ENCODE results near the gene OSBPL9.
A peak's percentile ranks its signal among the peaks of the same experiment; 100 is the strongest.

DNA sequence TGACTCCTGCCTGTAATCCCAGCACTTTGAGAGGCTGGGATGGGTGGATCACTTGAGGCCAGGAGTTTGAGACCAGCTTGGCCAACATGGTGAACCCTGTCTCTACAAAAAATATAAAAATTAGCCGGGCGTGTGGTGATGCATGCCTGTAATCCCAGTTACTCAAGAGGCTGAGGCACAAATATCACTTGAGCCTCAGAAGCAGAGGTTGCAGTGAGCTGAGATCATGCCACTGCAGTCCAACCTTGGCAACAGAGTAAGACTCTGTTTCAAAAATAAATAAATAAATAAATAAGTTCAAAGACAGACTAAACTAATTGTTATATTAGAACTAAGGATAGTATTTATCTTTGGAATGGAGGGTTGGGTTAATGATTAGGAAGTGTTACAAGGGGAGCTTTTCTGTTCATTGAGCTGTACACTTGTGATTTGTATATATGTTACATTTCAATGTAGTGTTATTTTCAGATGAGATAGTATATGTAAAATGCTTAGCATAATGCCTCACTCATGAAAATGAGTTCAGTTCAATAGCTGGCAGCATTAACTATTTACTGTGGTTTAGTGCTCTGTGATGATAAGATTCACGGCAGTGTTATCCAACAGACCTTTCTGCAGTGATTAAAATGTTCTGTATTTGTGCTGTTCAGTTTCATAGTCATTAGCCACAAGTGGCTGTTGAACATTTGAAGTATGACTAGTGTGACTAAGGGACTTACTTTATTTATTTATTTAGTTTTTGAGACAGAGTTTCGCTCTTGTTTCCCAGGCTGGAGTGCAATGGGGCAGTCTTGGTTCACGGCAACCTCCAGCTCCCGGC is 47.7 kb downstream of the OSBPL9 start:
- TF ChIP-seq ZNF263 (CRISPR knock-in tag; IDR thresholded peaks at IDR 0.05; ENCODE audit: borderline replicate concordance) = no peak
- no peak for TF ChIP-seq TAF9B (IDR thresholded peaks at IDR 0.05; ENCODE audit: partially characterized antibody)
- TF ChIP-seq IRF2 (CRISPR knock-in tag; IDR thresholded peaks at IDR 0.05) = no peak
- TF ChIP-seq POLR2A (conservative IDR thresholded peaks at IDR 0.05) = no peak
- no peak for TF ChIP-seq ATF7 (IDR thresholded peaks at IDR 0.05)
- TF ChIP-seq HNRNPK (IDR thresholded peaks at IDR 0.05; ENCODE audit: low read depth, low read length, poor library complexity, severe bottlenecking) = no peak
- TF ChIP-seq ZNF766 (CRISPR knock-in tag; conservative IDR thresholded peaks at IDR 0.05) = no peak
- TF ChIP-seq, protein P1, sequence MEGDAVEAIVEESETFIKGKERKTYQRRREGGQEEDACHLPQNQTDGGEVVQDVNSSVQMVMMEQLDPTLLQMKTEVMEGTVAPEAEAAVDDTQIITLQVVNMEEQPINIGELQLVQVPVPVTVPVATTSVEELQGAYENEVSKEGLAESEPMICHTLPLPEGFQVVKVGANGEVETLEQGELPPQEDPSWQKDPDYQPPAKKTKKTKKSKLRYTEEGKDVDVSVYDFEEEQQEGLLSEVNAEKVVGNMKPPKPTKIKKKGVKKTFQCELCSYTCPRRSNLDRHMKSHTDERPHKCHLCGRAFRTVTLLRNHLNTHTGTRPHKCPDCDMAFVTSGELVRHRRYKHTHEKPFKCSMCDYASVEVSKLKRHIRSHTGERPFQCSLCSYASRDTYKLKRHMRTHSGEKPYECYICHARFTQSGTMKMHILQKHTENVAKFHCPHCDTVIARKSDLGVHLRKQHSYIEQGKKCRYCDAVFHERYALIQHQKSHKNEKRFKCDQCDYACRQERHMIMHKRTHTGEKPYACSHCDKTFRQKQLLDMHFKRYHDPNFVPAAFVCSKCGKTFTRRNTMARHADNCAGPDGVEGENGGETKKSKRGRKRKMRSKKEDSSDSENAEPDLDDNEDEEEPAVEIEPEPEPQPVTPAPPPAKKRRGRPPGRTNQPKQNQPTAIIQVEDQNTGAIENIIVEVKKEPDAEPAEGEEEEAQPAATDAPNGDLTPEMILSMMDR (IDR thresholded peaks at IDR 0.05 in 2 of 3, conservative IDR thresholded peaks at IDR 0.05 in 1 of 3; ENCODE audit: insufficient read depth in 2 of 3, low read depth in 1 of 3, low read length in 3 of 3) = no peak
- TF ChIP-seq ZBTB7A (IDR thresholded peaks at IDR 0.05; ENCODE audit: borderline replicate concordance, control insufficient read depth, low read depth, low read length) = no peak
- no peak for TF ChIP-seq ZBTB1 (CRISPR knock-in tag; IDR thresholded peaks at IDR 0.05; ENCODE audit: borderline replicate concordance, low read depth)
- peak; percentile 47; the same call in 1 of the 2 replicates for TF ChIP-seq EP300 (IDR thresholded peaks at IDR 0.05; ENCODE audit: low read length)
